GM18951 (cell line): Measurements from ENCODE around the gene DYNC1LI1.

Source experiments
- POLR2A ChIP-seq: IDR thresholded peaks from 4 replicates; pipeline ENCODE4 v1.6.1; 2011; ENCODE audit warnings: mild to moderate bottlenecking; ENCODE audit not compliant: insufficient read length, insufficient read depth; ENCODE audit errors: extremely low read depth
- in situ Hi-C: fragments of 300-500 bp; cut with MboI; formaldehyde crosslinking; loops from one replicate; pipeline ENCODE4 v1.12.0; 2022; ENCODE audit warnings: low sequenced_read_pairs, mixed read lengths, inconsistent platforms; ENCODE audit not compliant: unreplicated experiment

The DYNC1LI1 gene

GRCh38 chr3:32502118-32502945 is 68.3 kb downstream of the DYNC1LI1 start, which contains the start of gene CMTM6:
TSS of gene CMTM6 (minus strand) at chr3:32502852. CDS start at chr3:32502745, 107 bp downstream.
- in situ Hi-C loops: loop anchor here (25.0 kb wide), 1 partner anchor 385 kb away; no protein-coding TSS in a partner anchor
- peak; percentile 82 for TF ChIP-seq POLR2A

GRCh38 chr3:32501783-32502117 is 68.9 kb downstream of the DYNC1LI1 start:
- no peak for TF ChIP-seq POLR2A
- in situ Hi-C loops: loop anchor here (25.0 kb wide), 1 partner anchor 386 kb away; no protein-coding TSS in a partner anchor

- TF ChIP-seq POLR2A: no peak
- in situ Hi-C loops: loop anchor here (25.0 kb wide), 1 partner anchor 386 kb away; no protein-coding TSS in a partner anchor
These were observed 69.5 kb downstream of the DYNC1LI1 start for GRCh38 chr3:32500880-32501782.

GRCh38 chr3:32500231-32500630 is 70.4 kb downstream of the DYNC1LI1 start:
- no peak for TF ChIP-seq POLR2A
- in situ Hi-C loops: loop anchor here (25.0 kb wide), 1 partner anchor 387 kb away; no protein-coding TSS in a partner anchor

GRCh38 chr3:32499585-32499984 is 71.1 kb downstream of the DYNC1LI1 start:
- no peak for TF ChIP-seq POLR2A
- in situ Hi-C loops: no loop called here

GRCh38 chr3:32498992-32499391 is 71.7 kb downstream of the DYNC1LI1 start:
- no peak for TF ChIP-seq POLR2A
- in situ Hi-C loops: no loop called here

- in situ Hi-C loops: no loop called here
- TF ChIP-seq POLR2A: no peak
These were observed 72.4 kb downstream of the DYNC1LI1 start for GRCh38 chr3:32498252-32498651.

GRCh38 chr3:32495609-32496008 is 75.0 kb downstream of the DYNC1LI1 start:
- in situ Hi-C loops: no loop called here
- TF ChIP-seq POLR2A: no peak

GRCh38 chr3:32495085-32495484 is 75.6 kb downstream of the DYNC1LI1 start:
- in situ Hi-C loops: no loop called here
- no peak for TF ChIP-seq POLR2A

GRCh38 chr3:32493437-32494414 is 76.9 kb downstream of the DYNC1LI1 start:
- in situ Hi-C loops: no loop called here
- TF ChIP-seq POLR2A: no peak

GRCh38 chr3:32492684-32493436 is 77.8 kb downstream of the DYNC1LI1 start:
- in situ Hi-C loops: no loop called here
- no peak for TF ChIP-seq POLR2A
